GM18526 (cell line): ENCODE results near the gene DCLK2.

Experiments
- POLR2A ChIP-seq: IDR thresholded peaks from 3 replicates; pipeline ENCODE4 v1.6.1; 2011; ENCODE audit not compliant: insufficient read length; ENCODE audit errors: extremely low read depth

The DCLK2 gene

DNA sequence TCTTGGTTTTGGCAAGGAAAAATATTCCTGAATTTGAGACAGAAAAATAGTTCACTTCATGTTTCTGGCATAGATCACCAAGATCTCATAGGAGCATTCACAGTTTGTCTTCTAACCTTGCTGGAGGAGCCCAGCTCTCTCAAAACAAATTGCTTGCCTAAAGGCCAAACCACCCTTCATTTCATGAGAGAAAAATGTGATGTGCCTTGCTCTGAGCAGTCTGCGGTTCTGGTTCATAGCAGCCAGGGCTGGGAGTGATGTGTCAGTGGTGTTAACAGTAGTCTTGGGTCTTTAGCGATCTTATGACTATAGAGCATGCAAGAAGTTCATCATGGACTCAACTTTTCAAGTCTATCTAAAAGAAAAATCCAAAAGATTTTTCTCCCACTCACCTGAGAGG, 183.3 kb downstream of the DCLK2 start:
- no peak for TF ChIP-seq POLR2A

DNA sequence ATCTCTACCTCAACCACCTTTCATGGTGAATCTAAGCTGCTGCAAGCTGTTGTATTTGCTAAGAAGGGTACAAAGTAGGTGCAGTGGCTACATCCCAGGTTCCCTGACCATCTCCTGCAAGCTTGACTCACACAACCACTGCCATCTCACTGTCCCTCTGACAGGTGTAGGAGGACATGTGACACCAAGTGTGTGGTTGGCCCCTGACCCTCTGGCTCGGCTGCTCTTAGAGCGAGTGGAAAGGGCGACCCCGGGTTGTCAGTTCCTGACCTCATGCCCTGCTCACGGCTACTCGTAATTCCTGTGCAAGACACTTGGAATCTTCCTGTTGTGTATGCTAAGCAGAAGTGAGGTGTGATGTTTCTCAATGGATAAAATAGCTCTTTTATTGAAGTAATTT, 184.4 kb downstream of the DCLK2 start:
- TF ChIP-seq POLR2A, result no peak

- TF ChIP-seq POLR2A, result no peak
These were observed 186.4 kb downstream of the DCLK2 start for GRCh38 chr4:150264595-150265161.

DNA sequence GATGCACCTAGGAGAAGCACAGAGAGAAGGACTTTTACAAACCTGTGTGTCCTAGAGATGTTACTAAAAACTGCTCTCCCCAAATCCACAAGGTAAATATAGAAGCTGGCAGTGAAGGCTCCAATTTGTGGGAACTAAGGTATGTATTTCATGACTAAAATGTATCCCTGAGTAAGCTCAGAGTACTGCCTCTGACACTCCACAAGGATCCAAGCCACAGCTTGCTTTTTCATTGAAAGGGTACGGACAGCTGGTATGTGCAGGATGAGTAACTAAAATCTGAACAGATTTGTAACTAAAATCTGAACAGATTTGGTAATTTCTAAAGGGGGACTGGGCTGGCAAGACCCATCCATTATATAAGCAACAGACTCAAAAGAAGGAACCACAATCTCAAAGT, 187.6 kb downstream of the DCLK2 start:
- TF ChIP-seq POLR2A, result no peak

GRCh38 chr4:150268444-150268843, 190.2 kb downstream of the DCLK2 start:
- no peak for TF ChIP-seq POLR2A

GRCh38 chr4:150278206-150278605, 200.0 kb downstream of the DCLK2 start:
- no peak for TF ChIP-seq POLR2A

GRCh38 chr4:150280081-150280895, 202.0 kb downstream of the DCLK2 start:
- TF ChIP-seq POLR2A, result no peak

DNA sequence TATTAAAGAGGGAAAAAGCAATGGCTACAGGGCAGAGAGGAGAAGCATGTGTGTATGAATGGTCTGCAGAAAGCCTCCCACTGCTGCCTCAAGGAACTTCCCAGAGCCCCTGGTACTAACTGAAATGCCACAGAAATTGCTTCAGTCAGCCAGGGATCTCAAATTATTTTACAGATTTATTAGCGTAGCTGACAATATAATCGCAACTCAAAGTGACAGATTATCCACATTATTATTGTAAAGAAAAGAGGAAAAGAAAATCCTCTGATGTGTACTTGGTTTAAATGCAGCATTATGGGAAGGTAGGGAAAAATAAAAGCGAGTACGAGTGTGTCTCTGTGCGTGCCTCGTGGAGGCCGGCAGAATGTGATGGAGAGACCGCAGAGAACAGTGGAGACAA, 202.7 kb downstream of the DCLK2 start:
- no peak for TF ChIP-seq POLR2A

GRCh38 chr4:150283689-150284088, 205.4 kb downstream of the DCLK2 start:
- TF ChIP-seq POLR2A, result no peak

DNA sequence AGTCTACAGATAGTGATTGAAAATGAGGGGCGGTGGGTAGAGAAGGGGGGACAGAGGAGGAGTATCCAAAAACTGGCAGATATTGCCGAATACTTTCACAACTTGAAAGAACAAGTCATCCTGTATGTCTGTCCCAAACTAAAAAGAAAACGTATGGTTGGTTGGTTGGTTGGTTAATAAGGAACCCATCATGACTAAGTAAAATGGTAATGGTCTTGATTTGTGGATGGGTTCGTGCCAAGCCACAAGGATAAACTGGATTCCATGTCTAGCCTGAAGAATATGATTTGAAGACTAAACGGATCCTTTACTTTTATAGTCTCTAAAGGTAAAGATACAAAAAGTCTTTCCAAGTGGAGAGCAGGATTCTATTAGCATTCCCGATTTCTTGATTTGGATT, 208.4 kb downstream of the DCLK2 start:
- no peak for TF ChIP-seq POLR2A

DNA sequence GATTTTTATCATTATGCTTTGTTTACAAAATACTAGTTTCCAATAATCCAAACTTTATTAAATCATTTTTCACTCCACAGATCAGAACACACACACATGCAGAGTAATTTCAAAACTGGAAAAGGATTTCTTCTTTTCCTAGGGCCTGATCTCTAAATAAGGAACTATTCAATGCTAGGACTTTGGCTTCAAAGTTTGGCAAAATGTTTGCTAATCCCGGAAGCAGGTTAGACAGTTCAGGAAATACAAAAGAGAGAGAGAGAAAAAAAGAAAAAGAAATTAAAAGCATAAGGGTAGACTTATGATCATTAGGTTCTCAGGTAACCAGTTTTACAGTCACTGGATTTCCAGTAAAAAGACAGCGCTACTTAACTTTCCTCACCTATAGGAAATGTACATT, 211.0 kb downstream of the DCLK2 start:
- no peak for TF ChIP-seq POLR2A

DNA sequence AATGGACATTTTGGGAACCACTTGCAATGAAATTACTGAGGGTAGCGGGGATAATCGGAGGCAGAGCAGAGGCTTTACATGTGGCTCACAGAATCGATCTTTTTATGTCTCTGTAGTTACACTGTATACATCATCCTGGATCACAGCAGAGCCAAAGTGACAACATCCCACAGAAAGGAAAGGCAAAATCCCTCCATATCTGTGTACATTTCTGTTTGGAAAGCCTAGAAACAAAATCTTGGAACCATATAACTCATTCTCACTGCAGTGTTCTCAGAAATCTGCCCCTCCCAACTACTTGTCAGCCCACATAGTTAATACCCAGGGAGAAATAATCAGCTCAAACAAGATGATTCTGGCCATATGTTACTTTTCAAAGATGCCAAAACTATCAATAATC, 211.6 kb downstream of the DCLK2 start:
- TF ChIP-seq POLR2A, result no peak

GRCh38 chr4:150297861-150298474, 219.7 kb downstream of the DCLK2 start:
- TF ChIP-seq POLR2A, result no peak

DNA sequence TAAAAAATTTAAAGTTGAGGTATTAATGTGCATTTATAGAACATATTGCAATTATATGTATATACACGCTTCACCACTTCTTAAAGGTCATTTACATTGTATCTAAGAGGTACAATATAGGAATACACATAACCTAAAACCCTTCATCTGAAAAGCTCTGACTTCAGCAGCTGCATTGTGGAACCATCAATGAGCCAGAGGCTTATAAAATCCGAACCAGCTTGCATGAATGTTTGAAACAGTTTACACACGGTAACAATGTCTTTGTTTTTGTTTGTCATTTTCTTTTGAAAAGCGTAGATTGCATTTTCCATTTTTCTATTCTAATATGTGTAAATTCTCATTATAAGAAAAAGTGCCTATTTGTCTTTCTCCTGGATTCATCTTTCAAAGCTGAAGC, 221.6 kb downstream of the DCLK2 start:
- no peak for TF ChIP-seq POLR2A

- no peak for TF ChIP-seq POLR2A
These were observed 224.3 kb downstream of the DCLK2 start for GRCh38 chr4:150302553-150302952.

GRCh38 chr4:150305995-150306394, 227.8 kb downstream of the DCLK2 start:
- TF ChIP-seq POLR2A, result no peak
